Calu3 (cell line): ENCODE results near the gene SKOR1. TPM values are rescaled to one million over a fixed set of nuclear protein-coding genes. Genes with fewer than 3 reads are reported as not detected.

Experiments used
- BruUV-seq: library from RNA; stranded (reverse); fragments of 400-500 nt; replicated peaks from 2 replicates; lab custom pipeline; 2021; lab: Mats Ljungman, UMichigan
- CTCF ChIA-PET: fragments of 300-600 bp; sonication (Branson Sonifier 250); formaldehyde crosslinking; loops from one replicate; lab custom pipeline; 2022; ENCODE audit warnings: antibody characterized with exemption; lab: Charles Lee
- DNase-seq: peaks from one replicate; pipeline ENCODE4 v3.0.0; 2022
- H3K27ac Mint-ChIP-seq: one replicate; pipeline ENCODE4 v1.8.0; 2022; ENCODE audit warnings: mixed read lengths; ENCODE audit not compliant: unreplicated experiment
- H3K27me3 Mint-ChIP-seq: one replicate; pipeline ENCODE4 v1.8.0; 2022; ENCODE audit warnings: mixed read lengths; ENCODE audit not compliant: unreplicated experiment
- H3K36me3 Mint-ChIP-seq: one replicate; pipeline ENCODE4 v1.8.0; 2022; ENCODE audit warnings: mild to moderate bottlenecking, moderate library complexity, mixed read lengths; ENCODE audit not compliant: insufficient read depth, unreplicated experiment
- H3K4me1 Mint-ChIP-seq: one replicate; pipeline ENCODE4 v1.8.0; 2022; ENCODE audit warnings: mild to moderate bottlenecking, low read depth, mixed read lengths; ENCODE audit not compliant: unreplicated experiment
- H3K4me3 Mint-ChIP-seq: one replicate; pipeline ENCODE4 v1.8.0; 2022; ENCODE audit warnings: mild to moderate bottlenecking, low read depth, moderate library complexity, mixed read lengths; ENCODE audit not compliant: unreplicated experiment
- H3K9me3 Mint-ChIP-seq: one replicate; pipeline ENCODE4 v1.8.0; 2022; ENCODE audit warnings: low read depth, mixed read lengths; ENCODE audit not compliant: unreplicated experiment
- intact Hi-C: fragments of 100-400 bp; cut with micrococcal nuclease; formaldehyde crosslinking; loops from one replicate; pipeline ENCODE4 v1.10.0; 2022; ENCODE audit not compliant: unreplicated experiment
- total RNA-seq: library from RNA; stranded (reverse); gene quantifications from 2 replicates; pipeline ENCODE4 v1.2.3, GENCODE V29; 2022
- TF ChIP-seq, protein P1 (sequence below): fragments of 200-600 bp; IDR thresholded peaks from one replicate; pipeline ENCODE4 v1.8.0; 2022; ENCODE audit warnings: antibody characterized with exemption; ENCODE audit not compliant: unreplicated experiment

SKOR1 gene
- total RNA-seq, 1 experiment from 2014 or later, result 0.17 TPM

DNA sequence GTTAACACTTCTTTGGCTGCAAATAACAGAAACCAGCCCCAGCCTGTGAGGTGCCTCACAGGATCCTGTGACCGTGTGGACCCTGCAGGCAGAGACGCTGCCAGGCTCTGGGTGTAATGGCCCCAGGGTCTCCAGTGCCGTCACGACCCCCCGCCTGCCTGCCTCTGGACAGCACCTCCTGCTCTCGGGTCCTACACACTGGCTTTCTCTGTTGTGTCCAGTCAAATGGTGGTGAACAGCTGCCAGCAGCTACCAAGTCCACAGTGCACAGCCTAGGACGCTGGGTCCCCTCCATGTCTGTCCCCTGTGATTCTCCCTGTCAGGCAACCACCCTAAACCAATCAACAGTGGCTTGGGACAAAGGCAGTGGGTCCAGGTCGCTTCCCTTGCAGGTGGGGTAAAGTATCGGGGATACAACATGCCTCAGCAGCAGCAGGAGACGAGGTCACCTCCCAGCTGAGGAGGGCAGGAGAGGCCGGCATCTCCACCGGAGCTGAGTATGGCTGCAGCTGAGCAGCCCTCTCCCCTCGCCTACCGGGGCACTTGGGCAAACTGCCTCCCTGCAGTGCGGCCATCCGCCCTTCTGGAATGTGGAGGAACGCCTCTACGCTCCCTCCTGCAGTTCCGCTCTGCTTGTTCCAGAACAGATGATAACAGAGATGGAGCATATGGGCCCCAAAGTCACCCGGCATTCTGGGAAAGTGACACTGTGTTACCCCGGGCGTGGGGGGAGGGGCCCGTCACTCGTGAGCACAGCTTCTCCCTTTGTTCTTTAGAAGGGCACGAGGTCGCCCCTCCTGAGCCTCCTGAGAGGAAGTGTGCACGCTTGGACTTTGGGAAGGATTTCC lies 21.1 kb upstream of the SKOR1 start:
- no peak overlapping the region for H3K27ac Mint-ChIP-seq
- H3K27me3 Mint-ChIP-seq, result no peaks in the 10 kb centered on the region
- no peak overlapping the region for H3K4me3 Mint-ChIP-seq
- TF ChIP-seq, protein P1, sequence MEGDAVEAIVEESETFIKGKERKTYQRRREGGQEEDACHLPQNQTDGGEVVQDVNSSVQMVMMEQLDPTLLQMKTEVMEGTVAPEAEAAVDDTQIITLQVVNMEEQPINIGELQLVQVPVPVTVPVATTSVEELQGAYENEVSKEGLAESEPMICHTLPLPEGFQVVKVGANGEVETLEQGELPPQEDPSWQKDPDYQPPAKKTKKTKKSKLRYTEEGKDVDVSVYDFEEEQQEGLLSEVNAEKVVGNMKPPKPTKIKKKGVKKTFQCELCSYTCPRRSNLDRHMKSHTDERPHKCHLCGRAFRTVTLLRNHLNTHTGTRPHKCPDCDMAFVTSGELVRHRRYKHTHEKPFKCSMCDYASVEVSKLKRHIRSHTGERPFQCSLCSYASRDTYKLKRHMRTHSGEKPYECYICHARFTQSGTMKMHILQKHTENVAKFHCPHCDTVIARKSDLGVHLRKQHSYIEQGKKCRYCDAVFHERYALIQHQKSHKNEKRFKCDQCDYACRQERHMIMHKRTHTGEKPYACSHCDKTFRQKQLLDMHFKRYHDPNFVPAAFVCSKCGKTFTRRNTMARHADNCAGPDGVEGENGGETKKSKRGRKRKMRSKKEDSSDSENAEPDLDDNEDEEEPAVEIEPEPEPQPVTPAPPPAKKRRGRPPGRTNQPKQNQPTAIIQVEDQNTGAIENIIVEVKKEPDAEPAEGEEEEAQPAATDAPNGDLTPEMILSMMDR, result no peak
- no TSS peak for BruUV-seq
- CTCF ChIA-PET, result no interaction called here
- no peak for DNase-seq
- H3K4me1 Mint-ChIP-seq, result no peaks in the 10 kb centered on the region
- intact Hi-C loops, result no loop called here
- no peaks in the 10 kb centered on the region for H3K36me3 Mint-ChIP-seq
- no peaks in the 10 kb centered on the region for H3K9me3 Mint-ChIP-seq

DNA sequence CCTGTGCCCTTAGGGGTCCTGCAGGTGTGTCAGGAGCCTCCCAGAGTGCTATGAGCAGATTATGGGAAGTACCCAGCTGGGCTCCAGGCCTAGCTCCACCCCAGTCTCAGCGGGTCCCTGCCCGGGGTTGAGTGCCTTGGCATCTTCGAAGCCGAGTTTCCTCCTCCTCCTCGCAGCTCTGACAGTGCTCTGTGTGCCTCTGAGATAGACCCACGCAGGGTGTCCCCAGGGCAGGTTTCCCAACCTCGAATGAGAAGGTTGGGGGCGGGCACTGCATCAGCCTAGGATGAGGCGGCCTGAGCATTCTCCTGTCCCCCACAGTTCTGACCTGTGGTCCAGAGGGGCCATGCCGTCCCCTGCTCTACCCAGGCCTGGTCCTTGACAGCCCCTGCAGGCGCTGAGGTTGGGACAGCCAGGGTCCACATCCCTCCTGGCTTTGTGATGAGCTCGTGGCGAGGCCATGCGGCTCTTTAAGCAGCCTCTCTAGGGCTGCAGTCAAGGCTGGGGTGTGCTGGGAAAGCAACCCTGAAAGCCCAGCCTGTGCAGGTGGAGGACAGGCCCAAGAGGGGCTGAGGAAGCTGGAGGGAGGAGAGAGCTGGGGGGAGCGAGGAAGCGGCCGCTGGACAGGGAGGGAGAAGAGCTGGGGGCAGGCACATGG lies 20.2 kb upstream of the SKOR1 start:
- Mint-ChIP-seq H3K9me3 (no peaks in the 10 kb centered on the region), H3K4me3 (no peak overlapping the region), H3K27ac (no peak overlapping the region), H3K27me3 (no peaks in the 10 kb centered on the region), H3K4me1 (no peaks in the 10 kb centered on the region), H3K36me3 (no peaks in the 10 kb centered on the region)
- TF ChIP-seq, protein P1, result no peak
- no TSS peak for BruUV-seq
- no peak for DNase-seq
- intact Hi-C loops, result no loop called here
- CTCF ChIA-PET, result interaction anchor here (0.6 kb wide), 1 partner anchor 36 kb away, joined by 12 read pairs; no protein-coding TSS in a partner anchor

DNA sequence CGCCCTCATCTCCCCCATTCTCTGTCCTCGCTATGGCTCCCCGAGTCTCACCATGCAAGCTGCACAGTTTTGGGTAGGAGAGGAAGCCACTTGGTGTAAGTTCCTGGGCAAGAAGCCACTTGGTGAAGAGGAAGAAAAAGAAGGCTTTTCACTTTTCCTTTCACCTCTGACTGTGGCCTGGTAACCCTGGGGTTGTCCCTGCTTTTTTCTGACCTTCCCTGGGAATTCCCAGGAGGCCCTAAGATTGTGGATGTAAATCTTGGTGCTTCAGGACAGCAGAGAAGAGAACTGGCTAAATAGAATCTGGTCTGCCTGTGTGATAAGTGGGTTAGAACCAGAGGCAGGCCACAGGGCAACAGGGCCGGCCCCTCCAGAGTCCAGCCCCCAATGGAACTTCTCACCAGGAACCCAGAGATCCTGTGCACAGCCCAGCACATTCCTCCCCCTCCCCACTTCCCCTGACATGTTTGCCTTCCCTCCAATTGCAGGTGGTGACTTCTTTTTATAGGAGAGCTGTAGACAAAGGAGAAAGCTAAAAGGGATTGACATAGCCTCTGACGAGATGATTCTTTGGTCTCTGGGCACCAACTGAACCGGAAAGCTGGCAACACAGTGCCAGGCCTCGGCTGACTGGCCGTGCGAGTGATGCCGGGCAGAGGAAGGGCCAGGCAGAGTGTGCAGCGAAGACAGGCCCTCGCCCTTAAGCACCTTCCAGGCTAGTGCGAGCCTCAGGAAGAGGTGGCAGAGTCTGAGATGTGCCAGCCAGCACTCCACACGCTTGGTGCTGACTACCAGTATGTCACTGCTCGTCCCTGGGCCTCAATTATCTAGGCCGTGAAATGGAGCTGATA lies 19.4 kb upstream of the SKOR1 start:
- Mint-ChIP-seq H3K4me1 (no peaks in the 10 kb centered on the region), H3K9me3 (no peaks in the 10 kb centered on the region), H3K27me3 (no peaks in the 10 kb centered on the region), H3K36me3 (no peaks in the 10 kb centered on the region), H3K27ac (no peak overlapping the region), H3K4me3 (no peak overlapping the region)
- intact Hi-C loops, result no loop called here
- CTCF ChIA-PET, result interaction anchor here (0.6 kb wide), 1 partner anchor 35 kb away, joined by 12 read pairs; no protein-coding TSS in a partner anchor
- TF ChIP-seq, protein P1, result no peak
- no peak for DNase-seq
- BruUV-seq, result no TSS peak

DNA sequence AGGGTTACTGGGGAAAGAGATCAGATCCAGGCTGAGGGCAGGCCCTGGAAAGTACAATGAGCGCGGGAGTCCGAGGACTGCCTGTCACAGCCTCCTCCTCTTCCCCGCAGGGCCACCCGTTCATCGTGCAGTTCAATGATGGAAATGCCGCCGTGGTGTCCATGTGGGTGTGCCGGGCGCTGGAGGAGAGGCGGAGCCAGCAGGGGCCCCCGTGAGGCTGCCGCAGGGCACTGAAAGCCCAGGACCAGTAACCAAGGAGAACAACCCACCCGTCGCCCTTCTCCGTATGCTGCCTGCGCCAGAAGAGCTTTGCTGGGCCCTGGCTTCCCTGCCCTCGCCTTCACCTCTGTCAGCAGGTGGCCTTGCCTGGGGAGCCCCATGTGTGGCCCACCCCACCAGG lies 18.8 kb upstream of the SKOR1 start:
- no peaks in the 10 kb centered on the region for H3K36me3 Mint-ChIP-seq

More for the DNA sequence above, 18.8 kb upstream of the SKOR1 start:
- Mint-ChIP-seq H3K27ac (no peak overlapping the region), H3K9me3 (no peaks in the 10 kb centered on the region), H3K27me3 (no peaks in the 10 kb centered on the region), H3K4me1 (no peaks in the 10 kb centered on the region), H3K4me3 (no peak overlapping the region)
- BruUV-seq, result no TSS peak
- TF ChIP-seq, protein P1, result no peak
- intact Hi-C loops, result no loop called here
- no peak for DNase-seq
- CTCF ChIA-PET, result no interaction called here
